OCI-LY7 (cell line): ENCODE results near the gene C19orf25.
"Not testable (repeated sequence)": the region's sequence is repeated elsewhere in the genome, so short reads cannot be mapped to it uniquely, and the experiment has no call there.

Experiments used
- EZH2phosphoT487 ChIP-seq: fragments of 200-600 bp; sonication (generic); IDR thresholded peaks from 2 replicates; pipeline ENCODE4 v1.6.1; 2018; ENCODE audit warnings: low read depth, borderline replicate concordance, mild to moderate bottlenecking, mixed run types, antibody characterized with exemption, low read length, moderate library complexity, mixed read lengths
- TF ChIP-seq, protein P1 (sequence below): fragments of 200-600 bp; sonication (generic); conservative IDR thresholded peaks from 2 replicates; pipeline ENCODE4 v1.5.1; 2014; ENCODE audit warnings: mild to moderate bottlenecking, antibody characterized with exemption, low read length, moderate library complexity, mixed read lengths

DNA sequence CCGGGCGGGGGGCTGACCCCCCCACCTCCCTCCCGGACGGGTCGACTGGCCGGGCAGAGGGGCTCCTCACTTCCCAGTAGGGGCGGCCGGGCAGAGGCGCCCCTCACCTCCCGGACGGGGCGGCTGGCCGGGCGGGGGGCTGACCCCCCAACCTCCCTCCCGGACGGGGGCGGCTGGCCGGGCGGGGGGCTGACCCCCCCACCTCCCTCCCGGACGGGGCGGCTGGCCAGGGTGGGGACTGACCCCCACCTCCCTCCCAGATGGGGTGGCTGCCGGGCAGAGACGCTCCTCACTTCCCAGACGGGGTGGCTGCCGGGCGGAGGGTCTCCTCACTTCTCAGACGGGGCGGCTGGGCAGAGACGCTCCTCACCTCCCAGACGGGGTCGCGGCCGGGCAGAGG lies 20.2 kb upstream of the C19orf25 start:
- TF ChIP-seq, protein P1, sequence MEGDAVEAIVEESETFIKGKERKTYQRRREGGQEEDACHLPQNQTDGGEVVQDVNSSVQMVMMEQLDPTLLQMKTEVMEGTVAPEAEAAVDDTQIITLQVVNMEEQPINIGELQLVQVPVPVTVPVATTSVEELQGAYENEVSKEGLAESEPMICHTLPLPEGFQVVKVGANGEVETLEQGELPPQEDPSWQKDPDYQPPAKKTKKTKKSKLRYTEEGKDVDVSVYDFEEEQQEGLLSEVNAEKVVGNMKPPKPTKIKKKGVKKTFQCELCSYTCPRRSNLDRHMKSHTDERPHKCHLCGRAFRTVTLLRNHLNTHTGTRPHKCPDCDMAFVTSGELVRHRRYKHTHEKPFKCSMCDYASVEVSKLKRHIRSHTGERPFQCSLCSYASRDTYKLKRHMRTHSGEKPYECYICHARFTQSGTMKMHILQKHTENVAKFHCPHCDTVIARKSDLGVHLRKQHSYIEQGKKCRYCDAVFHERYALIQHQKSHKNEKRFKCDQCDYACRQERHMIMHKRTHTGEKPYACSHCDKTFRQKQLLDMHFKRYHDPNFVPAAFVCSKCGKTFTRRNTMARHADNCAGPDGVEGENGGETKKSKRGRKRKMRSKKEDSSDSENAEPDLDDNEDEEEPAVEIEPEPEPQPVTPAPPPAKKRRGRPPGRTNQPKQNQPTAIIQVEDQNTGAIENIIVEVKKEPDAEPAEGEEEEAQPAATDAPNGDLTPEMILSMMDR = not testable (repeated sequence)
- TF ChIP-seq EZH2phosphoT487 = not testable (repeated sequence)
